Fibroblast of lung (primary cell): Measurements from ENCODE around the gene SREBF2. TPM values are rescaled to one million over a fixed set of nuclear protein-coding genes. Genes with fewer than 3 reads are reported as not detected.

Experiments used
- DNase-seq, 2 donors: peaks; one replicate each; pipeline versions ENCODE4 v3.0.0 to v3.0.0-alpha.2; 2010; ENCODE audit warnings: low read depth in 2 of 2
- H2AFZ ChIP-seq: 2 replicates; pipeline ENCODE4 v1.5.1; 2012; ENCODE audit warnings: low read length, control low read depth, inconsistent platforms
- H3K27ac ChIP-seq: 2 replicates; pipeline ENCODE4 v1.5.1; 2011; ENCODE audit warnings: low read length, control low read depth; ENCODE audit not compliant: insufficient read depth
- H3K27me3 ChIP-seq: 2 replicates; pipeline ENCODE4 v1.5.1; 2011; ENCODE audit warnings: mild to moderate bottlenecking, low read length; ENCODE audit not compliant: control insufficient read depth, insufficient read depth
- H3K36me3 ChIP-seq: 2 replicates; pipeline ENCODE4 v1.5.1; 2011; ENCODE audit warnings: low read length; ENCODE audit not compliant: control insufficient read depth, insufficient read depth
- H3K4me1 ChIP-seq: 2 replicates; pipeline ENCODE4 v1.5.1; 2011; ENCODE audit warnings: low read length; ENCODE audit not compliant: control insufficient read depth, insufficient read depth; ENCODE audit errors: extremely low read depth
- H3K4me2 ChIP-seq: 2 replicates; pipeline ENCODE4 v1.5.1; 2011; ENCODE audit warnings: low read length, control low read depth; ENCODE audit not compliant: insufficient read depth; ENCODE audit errors: extremely low read depth
- H3K4me3 ChIP-seq, 4 experiments: fragments of 200-600 bp in 1 of 4; sonication (generic) in 1 of 4; replicated peaks in 1 of 4; 2 replicates each; pipeline ENCODE4 v1.5.1; 2011 to 2016; ENCODE audit warnings: low read length in 4 of 4, low read depth in 3 of 4, mild to moderate bottlenecking in 3 of 4, control low read depth in 2 of 4, inconsistent platforms in 1 of 4, mixed read lengths in 1 of 4; ENCODE audit not compliant: insufficient read depth in 1 of 4; ENCODE audit errors: control extremely low read depth in 1 of 4
- H3K79me2 ChIP-seq: 2 replicates; pipeline ENCODE4 v1.5.1; 2012; ENCODE audit warnings: mild to moderate bottlenecking, low read length, inconsistent platforms; ENCODE audit not compliant: control insufficient read depth, insufficient read depth
- H3K9ac ChIP-seq: 2 replicates; pipeline ENCODE4 v1.5.1; 2011; ENCODE audit warnings: mild to moderate bottlenecking, low read length, control low read depth; ENCODE audit not compliant: insufficient read depth
- H3K9me3 ChIP-seq: 2 replicates; pipeline ENCODE4 v1.5.1; 2012; ENCODE audit warnings: low read depth, low read length; ENCODE audit not compliant: control insufficient read depth, insufficient read depth
- H4K20me1 ChIP-seq: 2 replicates; pipeline ENCODE4 v1.5.1; 2011; ENCODE audit warnings: low read length; ENCODE audit not compliant: control insufficient read depth, insufficient read depth; ENCODE audit errors: extremely low read depth
- EZH2 ChIP-seq: IDR thresholded peaks from 2 replicates; pipeline ENCODE4 v1.5.1; 2012; ENCODE audit warnings: low read length, control low read depth, mild to moderate bottlenecking; ENCODE audit errors: missing control alignments
- polyA plus RNA-seq, 2 donors: library from polyadenylated mRNA; depleted of rRNA in 1 of 2; stranded (reverse) in 1 of 2; unstranded in 1 of 2; fragments of >200 nt; gene quantifications; 2 replicates each; pipeline ENCODE4 v1.2.1, GENCODE V29; 2011 to 2012; ENCODE audit warnings: missing spikeins in 1 of 2
- total RNA-seq: library from RNA; depleted of rRNA; stranded (reverse); fragments of >200 nt; gene quantifications from 2 replicates; pipeline ENCODE4 v1.2.1, GENCODE V29; 2014
- TF ChIP-seq, protein P1 (sequence below), 2 donors: IDR thresholded peaks in 1 of 2; conservative IDR thresholded peaks in 1 of 2; 1 replicate in 1 of 2; 2 replicates in 1 of 2; pipeline ENCODE4 v1.5.1; 2011 to 2012; ENCODE audit warnings: low read length in 2 of 2, control low read depth in 1 of 2, inconsistent platforms in 1 of 2, low read depth in 1 of 2, mild to moderate bottlenecking in 1 of 2

SREBF2 gene
- total and polyA plus RNA-seq, 2 donors (not counting 1 experiment from before 2014, with no cell fraction given) = 51.7 to 103 TPM

DNA sequence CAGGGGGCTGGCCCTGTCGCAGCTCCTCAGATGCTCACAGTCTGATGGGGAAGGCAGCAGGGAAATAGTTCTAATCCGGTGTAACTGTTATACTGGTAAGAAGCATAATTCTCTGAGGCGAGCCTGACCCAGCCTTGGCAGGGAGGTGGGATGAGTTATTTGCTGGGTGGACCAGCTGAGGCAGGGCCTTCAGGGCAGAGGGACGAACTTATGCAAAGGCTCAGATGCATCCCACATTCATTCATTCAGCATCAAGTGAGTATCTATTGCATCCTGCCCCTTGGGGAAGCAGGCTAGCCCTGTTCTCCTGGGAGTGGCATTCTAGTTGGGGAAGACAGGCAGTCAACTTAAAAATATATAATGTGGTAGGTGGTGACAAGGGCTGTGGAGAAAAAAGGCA is 13.6 kb upstream of the SREBF2 start:
- Histone ChIP-seq H3K36me3 (no peaks in the 10 kb centered on the region), H3K4me3 (no peak overlapping the region), H3K9me3 (no peaks in the 10 kb centered on the region), H3K27ac (no peak overlapping the region), H3K4me2 (no peak overlapping the region), H3K79me2 (no peaks in the 10 kb centered on the region), H3K4me1 (no peaks in the 10 kb centered on the region), H3K27me3 (no peaks in the 10 kb centered on the region), H2AFZ (no peak overlapping the region), H3K9ac (no peak overlapping the region), H4K20me1 (no peaks in the 10 kb centered on the region)
- no peak for TF ChIP-seq EZH2
- TF ChIP-seq, protein P1, sequence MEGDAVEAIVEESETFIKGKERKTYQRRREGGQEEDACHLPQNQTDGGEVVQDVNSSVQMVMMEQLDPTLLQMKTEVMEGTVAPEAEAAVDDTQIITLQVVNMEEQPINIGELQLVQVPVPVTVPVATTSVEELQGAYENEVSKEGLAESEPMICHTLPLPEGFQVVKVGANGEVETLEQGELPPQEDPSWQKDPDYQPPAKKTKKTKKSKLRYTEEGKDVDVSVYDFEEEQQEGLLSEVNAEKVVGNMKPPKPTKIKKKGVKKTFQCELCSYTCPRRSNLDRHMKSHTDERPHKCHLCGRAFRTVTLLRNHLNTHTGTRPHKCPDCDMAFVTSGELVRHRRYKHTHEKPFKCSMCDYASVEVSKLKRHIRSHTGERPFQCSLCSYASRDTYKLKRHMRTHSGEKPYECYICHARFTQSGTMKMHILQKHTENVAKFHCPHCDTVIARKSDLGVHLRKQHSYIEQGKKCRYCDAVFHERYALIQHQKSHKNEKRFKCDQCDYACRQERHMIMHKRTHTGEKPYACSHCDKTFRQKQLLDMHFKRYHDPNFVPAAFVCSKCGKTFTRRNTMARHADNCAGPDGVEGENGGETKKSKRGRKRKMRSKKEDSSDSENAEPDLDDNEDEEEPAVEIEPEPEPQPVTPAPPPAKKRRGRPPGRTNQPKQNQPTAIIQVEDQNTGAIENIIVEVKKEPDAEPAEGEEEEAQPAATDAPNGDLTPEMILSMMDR (conservative IDR thresholded peaks at IDR 0.05 in 1 of 2, IDR thresholded peaks at IDR 0.05 in 1 of 2; ENCODE audit: low read depth in 1 of 2, low read length in 2 of 2) = no peak
- no peak for DNase-seq

DNA sequence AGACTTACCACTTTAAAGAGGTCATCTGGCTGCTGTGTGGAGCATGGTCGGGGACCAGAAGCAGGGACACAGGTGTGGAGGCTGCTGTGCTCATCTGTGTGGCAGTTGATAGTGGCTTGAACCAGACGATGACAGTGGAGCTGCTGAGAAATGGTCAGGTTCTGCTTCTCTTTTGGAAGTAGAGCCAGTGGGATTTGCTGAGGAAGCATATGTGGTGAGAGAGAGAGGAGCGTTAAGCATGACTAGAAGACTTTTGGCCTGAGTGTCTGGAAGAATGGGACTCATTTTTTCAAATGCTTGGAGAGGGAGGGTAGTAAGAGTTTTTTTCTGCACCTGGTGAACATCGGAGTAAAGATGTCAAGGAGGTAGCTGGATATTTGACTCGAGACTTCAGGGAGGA is 12.5 kb upstream of the SREBF2 start:
- Histone ChIP-seq H3K79me2 (no peaks in the 10 kb centered on the region), H3K4me2 (no peak overlapping the region), H4K20me1 (no peaks in the 10 kb centered on the region), H3K4me1 (no peaks in the 10 kb centered on the region), H3K27ac (no peak overlapping the region), H3K4me3 (no peak overlapping the region), H3K9ac (no peak overlapping the region), H2AFZ (no peak overlapping the region), H3K36me3 (no peaks in the 10 kb centered on the region), H3K27me3 (no peaks in the 10 kb centered on the region), H3K9me3 (no peaks in the 10 kb centered on the region)
- TF ChIP-seq EZH2 = no peak
- TF ChIP-seq, protein P1 (conservative IDR thresholded peaks at IDR 0.05 in 1 of 2, IDR thresholded peaks at IDR 0.05 in 1 of 2; ENCODE audit: low read depth in 1 of 2, low read length in 2 of 2) = no peak
- DNase-seq = no peak

GRCh38 chr22:41821471-41822316 is 11.2 kb upstream of the SREBF2 start:
- H3K79me2 ChIP-seq = no peaks in the 10 kb centered on the region
- TF ChIP-seq EZH2 = no peak
- TF ChIP-seq, protein P1 (conservative IDR thresholded peaks at IDR 0.05 in 1 of 2, IDR thresholded peaks at IDR 0.05 in 1 of 2; ENCODE audit: low read depth in 1 of 2, low read length in 2 of 2) = no peak
- no peak overlapping the region for H3K27ac ChIP-seq
- no peaks in the 10 kb centered on the region for H3K9me3 ChIP-seq
- no peak overlapping the region for H2AFZ ChIP-seq
- no peaks in the 10 kb centered on the region for H3K27me3 ChIP-seq
- H3K4me2 ChIP-seq = no peak overlapping the region
- H3K4me1 ChIP-seq = peaks cover 4% of the 10 kb centered on the region
- no peaks in the 10 kb centered on the region for H4K20me1 ChIP-seq
- no peak overlapping the region for H3K4me3 ChIP-seq
- no peaks in the 10 kb centered on the region for H3K36me3 ChIP-seq
- DNase-seq = no peak
- no peak overlapping the region for H3K9ac ChIP-seq
